Tibial nerve (tissue), 4 donors: ENCODE measurements around the gene CLIP2.

ENCODE experiments used
- CTCF ChIP-seq, 5 experiments: fragments of 200-600 bp in 3 of 5; fragments of 450-650 bp in 2 of 5; sonication (generic) in 3 of 5; IDR thresholded peaks; one replicate each; pipeline ENCODE4 v1.5.1; 2016 to 2019; ENCODE audit warnings: antibody characterized with exemption in 5 of 5, mild to moderate bottlenecking in 3 of 5, moderate library complexity in 2 of 5
- EP300 ChIP-seq, 2 donors: sonication (generic); formaldehyde crosslinking; IDR thresholded peaks; one replicate each; pipeline ENCODE4 v1.6.1; 2017; ENCODE audit warnings: antibody characterized with exemption in 2 of 2, mild to moderate bottlenecking in 1 of 2
- POLR2A ChIP-seq, 2 donors: fragments of 450-650 bp; IDR thresholded peaks; one replicate each; pipeline ENCODE4 v1.6.1; 2017; ENCODE audit warnings: antibody characterized with exemption in 2 of 2, mild to moderate bottlenecking in 2 of 2, moderate library complexity in 2 of 2

GRCh38 chr7:74399006-74399405, 109.8 kb downstream of the CLIP2 start:
- no peak for TF ChIP-seq CTCF (IDR thresholded peaks at IDR 0.05)
- TF ChIP-seq POLR2A (IDR thresholded peaks at IDR 0.05): no peak
- TF ChIP-seq EP300 (IDR thresholded peaks at IDR 0.05): no peak
